Heart left ventricle (tissue), 13 donors: ENCODE results near the gene C12orf54.
"Not testable (repeated sequence)": the region's sequence is repeated elsewhere in the genome, so short reads cannot be mapped to it uniquely, and the experiment has no call there.

Source experiments
- CTCF ChIP-seq, 12 donors: fragments of 200-600 bp; sonication (generic) in 4 of 12; IDR thresholded peaks; one replicate each; pipeline versions ENCODE4 v1.5.0 to v1.8.0; 2018 to 2022; ENCODE audit warnings: antibody characterized with exemption in 12 of 12, mild to moderate bottlenecking in 5 of 12
- POLR2A ChIP-seq, 2 donors: fragments of 450-650 bp; IDR thresholded peaks; one replicate each; pipeline ENCODE4 v1.6.1; 2017; ENCODE audit warnings: antibody characterized with exemption in 2 of 2, mild to moderate bottlenecking in 2 of 2, moderate library complexity in 2 of 2
- donor health status: ischemic (EF 13 %, LVEDD 7.1; RV severe dilation, severe dysfunction).
- donor health status: DM: no; HTN: yes; CAD: no.
- donor health status: DM: no; HTN: no; CAD: no.
- donor health status: ischemic (EF 25% LVEDD 6.9; RV normal size, moderate dysfunction).
- donor health status: ischemic (EF 25% LVEDD 5.7; RV mildly dilated, moderate dysfunction).
- donor health status: ischemic (EF 35%, LVEDD 5.7; RV mildly dilated, moderate dysfunction).
- donor health status: nonischemic (EF 11% LVEDD 7.7; RV severe dilation, severe dysfunction).
- donor health status: DM: yes; HTN: yes; CAD: no.
- donor health status: PGD.
- donor health status: ischemic (EF 29% LVEDD 5.4; RV normal size, mild dysfunction).
- donor health status: nonischemic (EF 23%, LVEDD 6.1; RV moderate dilation, normal function).

GRCh38 chr12:48489456-48489855 lies 7.2 kb downstream of the C12orf54 start:
- TF ChIP-seq CTCF, POLR2A (IDR thresholded peaks at IDR 0.05): not testable (repeated sequence)
